Measurements from ENCODE around the gene SPAG17.

The SPAG17 gene

GRCh38 chr1:118210723-118211110 is 25.7 kb upstream of the SPAG17 start:
- TF ChIP-seq EZH2 (IDR thresholded peaks at IDR 0.05; ENCODE audit: borderline replicate concordance, low read depth, low read length, severe bottlenecking) (no peak), CTCF (IDR thresholded peaks at IDR 0.05; ENCODE audit: borderline replicate concordance, extremely low read depth, low read length, poor library complexity, severe bottlenecking) (no peak)
- DNase-seq (no peak), ATAC-seq (ENCODE audit: insufficient read depth, low read depth) (no peak)
- H3K4me3 ChIP-seq (ENCODE audit: low read depth in 1 of 2, low read length in 2 of 2), result no peak overlapping the region
- no peaks in the 10 kb centered on the region for H4K20me1 ChIP-seq (ENCODE audit: insufficient read depth, low read length)
- H3K27ac ChIP-seq (ENCODE audit: low read length), result no peak overlapping the region
- no peaks in the 10 kb centered on the region for H3K9me3 ChIP-seq (ENCODE audit: insufficient read depth, low read length, severe bottlenecking)
- H3K27me3 ChIP-seq (ENCODE audit: insufficient read depth, low read length, poor library complexity), result no peaks in the 10 kb centered on the region
- no peak overlapping the region for H2AFZ ChIP-seq (ENCODE audit: low read depth, low read length)
- H3K9ac ChIP-seq (ENCODE audit: low read depth, low read length), result no peak overlapping the region
- H3K4me1 ChIP-seq (ENCODE audit: insufficient read depth, low read length), result no peaks in the 10 kb centered on the region
- no peaks in the 10 kb centered on the region for H3K36me3 ChIP-seq (ENCODE audit: insufficient read depth, low read length)
- H3K4me2 ChIP-seq (ENCODE audit: insufficient read depth, low read length), result no peak overlapping the region
- no peaks in the 10 kb centered on the region for H3K79me2 ChIP-seq (ENCODE audit: insufficient read depth, low read length)

- Histone ChIP-seq H2AFZ (ENCODE audit: low read depth, low read length) (no peak overlapping the region), H3K36me3 (ENCODE audit: insufficient read depth, low read length) (no peaks in the 10 kb centered on the region), H3K79me2 (ENCODE audit: insufficient read depth, low read length) (no peaks in the 10 kb centered on the region), H3K4me3 (ENCODE audit: low read depth in 1 of 2, low read length in 2 of 2) (no peak overlapping the region), H3K4me2 (ENCODE audit: insufficient read depth, low read length) (no peak overlapping the region), H3K27ac (ENCODE audit: low read length) (no peak overlapping the region), H3K9me3 (ENCODE audit: insufficient read depth, low read length, severe bottlenecking) (no peaks in the 10 kb centered on the region), H3K27me3 (ENCODE audit: insufficient read depth, low read length, poor library complexity) (no peaks in the 10 kb centered on the region), H3K4me1 (ENCODE audit: insufficient read depth, low read length) (no peaks in the 10 kb centered on the region), H3K9ac (ENCODE audit: low read depth, low read length) (no peak overlapping the region), H4K20me1 (ENCODE audit: insufficient read depth, low read length) (no peaks in the 10 kb centered on the region)
- ATAC-seq (ENCODE audit: insufficient read depth, low read depth) (no peak), DNase-seq (no peak)
- TF ChIP-seq EZH2 (IDR thresholded peaks at IDR 0.05; ENCODE audit: borderline replicate concordance, low read depth, low read length, severe bottlenecking), result no peak
- TF ChIP-seq CTCF (IDR thresholded peaks at IDR 0.05; ENCODE audit: borderline replicate concordance, extremely low read depth, low read length, poor library complexity, severe bottlenecking), result no peak
Observed at GRCh38 chr1:118210051-118210722, 25.2 kb upstream of the SPAG17 start.

GRCh38 chr1:118209648-118210047 is 24.6 kb upstream of the SPAG17 start:
- no peaks in the 10 kb centered on the region for H4K20me1 ChIP-seq (ENCODE audit: insufficient read depth, low read length)
- H3K4me1 ChIP-seq (ENCODE audit: insufficient read depth, low read length), result no peaks in the 10 kb centered on the region
- H3K9me3 ChIP-seq (ENCODE audit: insufficient read depth, low read length, severe bottlenecking), result no peaks in the 10 kb centered on the region
- no peak for DNase-seq
- H3K27me3 ChIP-seq (ENCODE audit: insufficient read depth, low read length, poor library complexity), result no peaks in the 10 kb centered on the region
- H3K9ac ChIP-seq (ENCODE audit: low read depth, low read length), result no peak overlapping the region
- H2AFZ ChIP-seq (ENCODE audit: low read depth, low read length), result no peak overlapping the region
- no peaks in the 10 kb centered on the region for H3K36me3 ChIP-seq (ENCODE audit: insufficient read depth, low read length)
- no peak overlapping the region for H3K27ac ChIP-seq (ENCODE audit: low read length)
- no peak for ATAC-seq (ENCODE audit: insufficient read depth, low read depth)
- H3K79me2 ChIP-seq (ENCODE audit: insufficient read depth, low read length), result no peaks in the 10 kb centered on the region
- TF ChIP-seq CTCF (IDR thresholded peaks at IDR 0.05; ENCODE audit: borderline replicate concordance, extremely low read depth, low read length, poor library complexity, severe bottlenecking), result no peak
- H3K4me3 ChIP-seq (ENCODE audit: low read depth in 1 of 2, low read length in 2 of 2), result no peak overlapping the region
- no peak overlapping the region for H3K4me2 ChIP-seq (ENCODE audit: insufficient read depth, low read length)

GRCh38 chr1:118206966-118207365 is 21.9 kb upstream of the SPAG17 start:
- Histone ChIP-seq H3K27ac (ENCODE audit: low read length) (no peak overlapping the region), H2AFZ (ENCODE audit: low read depth, low read length) (no peak overlapping the region), H4K20me1 (ENCODE audit: insufficient read depth, low read length) (no peaks in the 10 kb centered on the region), H3K9me3 (ENCODE audit: insufficient read depth, low read length, severe bottlenecking) (no peaks in the 10 kb centered on the region), H3K27me3 (ENCODE audit: insufficient read depth, low read length, poor library complexity) (peaks cover 2% of the 10 kb centered on the region), H3K9ac (ENCODE audit: low read depth, low read length) (no peak overlapping the region), H3K4me1 (ENCODE audit: insufficient read depth, low read length) (no peaks in the 10 kb centered on the region), H3K36me3 (ENCODE audit: insufficient read depth, low read length) (no peaks in the 10 kb centered on the region), H3K4me2 (ENCODE audit: insufficient read depth, low read length) (no peak overlapping the region), H3K79me2 (ENCODE audit: insufficient read depth, low read length) (no peaks in the 10 kb centered on the region), H3K4me3 (ENCODE audit: low read depth in 1 of 2, low read length in 2 of 2) (no peak overlapping the region)
- no peak for TF ChIP-seq CTCF (IDR thresholded peaks at IDR 0.05; ENCODE audit: borderline replicate concordance, extremely low read depth, low read length, poor library complexity, severe bottlenecking)
- TF ChIP-seq EZH2 (IDR thresholded peaks at IDR 0.05; ENCODE audit: borderline replicate concordance, low read depth, low read length, severe bottlenecking), result no peak
- ATAC-seq (ENCODE audit: insufficient read depth, low read depth), result no peak
- no peak for DNase-seq
